ENCODE measurements around the gene ANO3. TPM values are rescaled to one million over a fixed set of nuclear protein-coding genes. Genes with fewer than 3 reads are reported as not detected.

Gene ANO3
- polyA plus RNA-seq, 3 donors, result not detected

- no peaks in the 10 kb centered on the region for H3K79me2 ChIP-seq (ENCODE audit: insufficient read depth, low read length)
- Mint-ChIP-seq H3K27ac (no peak overlapping the region), H3K9me3 (no peaks in the 10 kb centered on the region), H3K4me3 (no peak overlapping the region), H3K36me3 (no peaks in the 10 kb centered on the region), H3K27me3 (ENCODE audit: low read depth in 3 of 3) (no peaks in the 10 kb centered on the region), H3K4me1 (no peaks in the 10 kb centered on the region)
- no peak overlapping the region for H3K4me3 ChIP-seq (replicated peaks in 1 of 3; ENCODE audit: low read depth in 2 of 3, low read length in 3 of 3)
- H4K20me1 ChIP-seq (ENCODE audit: insufficient read depth, low read length), result no peaks in the 10 kb centered on the region
- 45% methylated on average over 2 of the region's 2 CpGs for WGBS (ENCODE audit: insufficient coverage)
- intact Hi-C loops (cut with micrococcal nuclease), result no loop called here
- H3K27ac ChIP-seq (ENCODE audit: low read depth in 1 of 2, low read length in 2 of 2), result no peak overlapping the region
- no peak overlapping the region for H3K4me2 ChIP-seq (replicated peaks; ENCODE audit: extremely low read depth, low read length, poor library complexity, severe bottlenecking)
- H3K9me3 ChIP-seq (replicated peaks in 1 of 2; ENCODE audit: control insufficient read depth in 1 of 2, insufficient read depth in 1 of 2, low read length in 2 of 2), result no peaks in the 10 kb centered on the region
- no peaks in the 10 kb centered on the region for H3K4me1 ChIP-seq (ENCODE audit: control insufficient read depth in 1 of 2, insufficient read depth in 2 of 2, low read length in 2 of 2)
- H3K9ac ChIP-seq (ENCODE audit: insufficient read depth, low read length, poor library complexity, severe bottlenecking), result no peak overlapping the region
- H3K27me3 ChIP-seq (ENCODE audit: control insufficient read depth in 2 of 2, insufficient read depth in 2 of 2, low read length in 2 of 2), result no peaks in the 10 kb centered on the region
- DNase-seq, result no peak
- no peak overlapping the region for H2AFZ ChIP-seq (ENCODE audit: insufficient read depth, low read depth, low read length, poor library complexity, severe bottlenecking)
- no peaks in the 10 kb centered on the region for H3K36me3 ChIP-seq (replicated peaks in 1 of 2; ENCODE audit: control insufficient read depth in 1 of 2, insufficient read depth in 2 of 2, low read length in 2 of 2)
- TF ChIP-seq CTCF (IDR thresholded peaks at IDR 0.05), result no peak
Measured at GRCh38 chr11:26675233-26675928, 343.5 kb downstream of the ANO3 start.

DNA sequence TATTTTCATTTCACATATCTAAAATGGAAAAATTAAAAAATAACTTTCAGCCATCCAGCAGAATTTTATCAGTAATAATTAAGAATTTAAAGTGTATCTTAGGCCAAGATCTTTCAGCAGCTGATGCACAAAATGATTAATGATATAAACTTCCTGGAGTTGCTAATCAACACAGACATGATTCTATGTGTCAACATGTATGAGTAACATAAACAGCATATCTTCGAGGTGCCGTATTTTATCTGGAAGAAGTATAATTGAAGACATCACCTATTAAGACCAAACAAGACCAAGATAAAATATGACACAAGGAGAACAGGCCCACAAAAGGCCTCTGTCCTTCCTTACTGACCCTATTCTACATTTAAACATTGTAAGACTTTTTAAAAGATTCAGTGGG is 344.7 kb downstream of the ANO3 start:
- TF ChIP-seq CTCF (IDR thresholded peaks at IDR 0.05), result no peak
- no CpG with 5 or more reads among the region's 2 CpGs for WGBS (ENCODE audit: insufficient coverage)
- DNase-seq, result no peak
- Histone ChIP-seq H3K4me1 (ENCODE audit: control insufficient read depth in 1 of 2, insufficient read depth in 2 of 2, low read length in 2 of 2) (no peaks in the 10 kb centered on the region), H3K36me3 (replicated peaks in 1 of 2; ENCODE audit: control insufficient read depth in 1 of 2, insufficient read depth in 2 of 2, low read length in 2 of 2) (no peaks in the 10 kb centered on the region), H4K20me1 (ENCODE audit: insufficient read depth, low read length) (no peaks in the 10 kb centered on the region), H2AFZ (ENCODE audit: insufficient read depth, low read depth, low read length, poor library complexity, severe bottlenecking) (no peak overlapping the region), H3K79me2 (ENCODE audit: insufficient read depth, low read length) (no peaks in the 10 kb centered on the region), H3K27ac (ENCODE audit: low read depth in 1 of 2, low read length in 2 of 2) (no peak overlapping the region), H3K27me3 (ENCODE audit: control insufficient read depth in 2 of 2, insufficient read depth in 2 of 2, low read length in 2 of 2) (no peaks in the 10 kb centered on the region), H3K4me2 (replicated peaks; ENCODE audit: extremely low read depth, low read length, poor library complexity, severe bottlenecking) (no peak overlapping the region), H3K4me3 (replicated peaks in 1 of 3; ENCODE audit: low read depth in 2 of 3, low read length in 3 of 3) (no peak overlapping the region), H3K9me3 (replicated peaks in 1 of 2; ENCODE audit: control insufficient read depth in 1 of 2, insufficient read depth in 1 of 2, low read length in 2 of 2) (no peaks in the 10 kb centered on the region), H3K9ac (ENCODE audit: insufficient read depth, low read length, poor library complexity, severe bottlenecking) (no peak overlapping the region)
- H3K27ac Mint-ChIP-seq, result no peak overlapping the region
- no peaks in the 10 kb centered on the region for H3K4me1 Mint-ChIP-seq
- H3K9me3 Mint-ChIP-seq, result no peaks in the 10 kb centered on the region
- intact Hi-C loops (cut with micrococcal nuclease), result no loop called here
- H3K36me3 Mint-ChIP-seq, result no peaks in the 10 kb centered on the region
- no peaks in the 10 kb centered on the region for H3K27me3 Mint-ChIP-seq (ENCODE audit: low read depth in 3 of 3)
- H3K4me3 Mint-ChIP-seq, result no peak overlapping the region
